MM.1S (cell line): ENCODE results near the gene BACE1.
"Not testable (repeated sequence)": the region's sequence is repeated elsewhere in the genome, so short reads cannot be mapped to it uniquely, and the experiment has no call there.

Experiments used
- DNase-seq: peaks from one replicate; pipeline ENCODE4 v3.0.0-alpha.2; 2015
- H2AFZ ChIP-seq: fragments of 300-600 bp; sonication (generic); 2 replicates; pipeline ENCODE4 v1.6.0; 2016; ENCODE audit warnings: antibody characterized with exemption, low read length
- H3F3A ChIP-seq: fragments of 300-600 bp; sonication (generic); 2 replicates; pipeline ENCODE4 v1.6.1; 2016; ENCODE audit warnings: mild to moderate bottlenecking, antibody characterized with exemption, low read length, moderate library complexity, mixed read lengths; ENCODE audit not compliant: insufficient read depth
- H3K27ac ChIP-seq: fragments of 300-600 bp; sonication (generic); 2 replicates; pipeline ENCODE4 v1.5.1; 2016; ENCODE audit warnings: mild to moderate bottlenecking, low read length
- H3K27me3 ChIP-seq: fragments of 300-600 bp; sonication (generic); replicated peaks from 2 replicates; pipeline ENCODE4 v1.6.0; 2016; ENCODE audit warnings: low read length; ENCODE audit not compliant: insufficient read depth
- H3K36me3 ChIP-seq: fragments of 300-600 bp; sonication (generic); replicated peaks from 2 replicates; pipeline ENCODE4 v1.6.1; 2016; ENCODE audit warnings: mild to moderate bottlenecking, low read length, mixed read lengths; ENCODE audit not compliant: insufficient read depth
- H3K4me1 ChIP-seq: fragments of 300-600 bp; sonication (generic); 2 replicates; pipeline ENCODE4 v1.6.1; 2016; ENCODE audit warnings: low read length, mixed read lengths
- H3K4me2 ChIP-seq: fragments of 300-600 bp; sonication (generic); 2 replicates; pipeline ENCODE4 v1.6.0; 2016; ENCODE audit warnings: low read depth, low read length
- H3K4me3 ChIP-seq: fragments of 300-600 bp; sonication (generic); 2 replicates; pipeline ENCODE4 v1.5.1; 2016; ENCODE audit warnings: low read length, mixed read lengths
- H3K79me2 ChIP-seq: fragments of 300-600 bp; sonication (generic); 2 replicates; pipeline ENCODE4 v1.6.1; 2016; ENCODE audit warnings: mixed run types, low read length, mixed read lengths
- H3K9ac ChIP-seq: fragments of 300-600 bp; sonication (generic); 2 replicates; pipeline ENCODE4 v1.6.1; 2016; ENCODE audit warnings: low read length, mixed read lengths
- H3K9me2 ChIP-seq: fragments of 300-600 bp; sonication (generic); replicated peaks from 2 replicates; pipeline ENCODE4 v1.6.1; 2016; ENCODE audit warnings: mild to moderate bottlenecking, low read length, mixed read lengths; ENCODE audit not compliant: insufficient read depth
- H3K9me3 ChIP-seq: fragments of 300-600 bp; sonication (generic); replicated peaks from 2 replicates; pipeline ENCODE4 v1.6.1; 2016; ENCODE audit warnings: mild to moderate bottlenecking, low read length, mixed read lengths; ENCODE audit not compliant: insufficient read depth
- H4K20me1 ChIP-seq: fragments of 300-600 bp; sonication (generic); 2 replicates; pipeline ENCODE4 v1.6.1; 2016; ENCODE audit warnings: mild to moderate bottlenecking, low read length, moderate library complexity, mixed read lengths; ENCODE audit not compliant: insufficient read depth
- EZH2 ChIP-seq: fragments of 300-600 bp; sonication (generic); optimal IDR thresholded peaks from 2 replicates; pipeline ENCODE3; 2017; ENCODE audit warnings: low read depth, mild to moderate bottlenecking, antibody characterized with exemption, low read length, mixed read lengths
- EZH2phosphoT487 ChIP-seq: fragments of 300-600 bp; sonication (generic); IDR thresholded peaks from 2 replicates; pipeline ENCODE4 v1.6.1; 2018; ENCODE audit warnings: antibody characterized with exemption, low read length
- TF ChIP-seq, protein P1 (sequence below): fragments of 300-600 bp; sonication (generic); IDR thresholded peaks from 2 replicates; pipeline ENCODE4 v1.5.1; 2016; ENCODE audit warnings: antibody characterized with exemption, low read length, mixed read lengths

Gene BACE1

DNA sequence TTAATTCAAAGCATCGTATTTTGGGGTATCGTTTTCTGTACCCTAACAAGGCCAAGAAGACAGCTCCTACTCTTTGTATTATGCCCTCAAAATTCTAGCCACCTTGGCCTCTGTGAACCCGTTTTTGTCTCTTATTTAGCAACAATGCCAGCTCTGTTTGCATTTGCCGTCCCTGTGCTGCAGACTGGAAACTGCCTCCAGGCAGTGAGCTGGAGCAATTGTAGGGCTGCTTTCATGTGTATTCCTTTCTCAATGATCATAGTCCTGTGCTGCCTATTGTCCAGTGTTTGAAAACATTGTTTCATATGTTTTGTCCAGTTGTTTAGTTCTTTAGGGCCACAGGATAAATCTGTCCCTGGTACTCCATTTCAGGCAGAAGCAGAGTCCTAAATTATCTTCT, 44.8 kb downstream of the BACE1 start:
- no peaks in the 10 kb centered on the region for H3K79me2 ChIP-seq
- H3K9ac ChIP-seq, result no peak overlapping the region
- no peaks in the 10 kb centered on the region for H3K9me2 ChIP-seq
- no peaks in the 10 kb centered on the region for H3K27me3 ChIP-seq
- no peaks in the 10 kb centered on the region for H3K36me3 ChIP-seq
- H3K4me1 ChIP-seq, result no peaks in the 10 kb centered on the region
- no peaks in the 10 kb centered on the region for H3K9me3 ChIP-seq
- no peaks in the 10 kb centered on the region for H4K20me1 ChIP-seq
- no peak overlapping the region for H2AFZ ChIP-seq
- TF ChIP-seq, protein P1, sequence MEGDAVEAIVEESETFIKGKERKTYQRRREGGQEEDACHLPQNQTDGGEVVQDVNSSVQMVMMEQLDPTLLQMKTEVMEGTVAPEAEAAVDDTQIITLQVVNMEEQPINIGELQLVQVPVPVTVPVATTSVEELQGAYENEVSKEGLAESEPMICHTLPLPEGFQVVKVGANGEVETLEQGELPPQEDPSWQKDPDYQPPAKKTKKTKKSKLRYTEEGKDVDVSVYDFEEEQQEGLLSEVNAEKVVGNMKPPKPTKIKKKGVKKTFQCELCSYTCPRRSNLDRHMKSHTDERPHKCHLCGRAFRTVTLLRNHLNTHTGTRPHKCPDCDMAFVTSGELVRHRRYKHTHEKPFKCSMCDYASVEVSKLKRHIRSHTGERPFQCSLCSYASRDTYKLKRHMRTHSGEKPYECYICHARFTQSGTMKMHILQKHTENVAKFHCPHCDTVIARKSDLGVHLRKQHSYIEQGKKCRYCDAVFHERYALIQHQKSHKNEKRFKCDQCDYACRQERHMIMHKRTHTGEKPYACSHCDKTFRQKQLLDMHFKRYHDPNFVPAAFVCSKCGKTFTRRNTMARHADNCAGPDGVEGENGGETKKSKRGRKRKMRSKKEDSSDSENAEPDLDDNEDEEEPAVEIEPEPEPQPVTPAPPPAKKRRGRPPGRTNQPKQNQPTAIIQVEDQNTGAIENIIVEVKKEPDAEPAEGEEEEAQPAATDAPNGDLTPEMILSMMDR, result no peak
- no peak for TF ChIP-seq EZH2phosphoT487
- TF ChIP-seq EZH2, result no peak
- no peak overlapping the region for H3K4me3 ChIP-seq
- H3F3A ChIP-seq, result no peaks in the 10 kb centered on the region
- H3K27ac ChIP-seq, result no peak overlapping the region
- no peak overlapping the region for H3K4me2 ChIP-seq
- DNase-seq, result no peak

DNA sequence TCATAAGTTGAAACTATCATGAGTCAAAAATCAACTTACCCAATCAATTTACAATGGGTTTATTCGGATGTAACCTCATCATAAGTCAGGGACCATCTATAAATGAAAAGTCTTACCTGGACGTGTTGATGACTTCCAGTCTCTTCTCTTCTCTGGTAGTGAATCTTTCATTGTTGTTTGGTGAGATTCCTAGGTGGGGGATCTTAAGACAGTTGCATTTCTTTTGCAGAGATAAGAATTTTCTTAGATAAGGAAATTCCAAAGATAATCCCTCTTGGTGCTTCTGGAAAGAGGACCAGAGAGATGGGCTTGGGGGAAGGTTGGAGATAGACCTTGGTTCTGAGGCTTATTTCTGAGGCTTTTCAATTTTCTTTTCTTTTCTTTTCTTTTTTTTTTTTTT, 46.2 kb downstream of the BACE1 start:
- Histone ChIP-seq H3K27ac (no peak overlapping the region), H3K4me1 (no peaks in the 10 kb centered on the region), H3K9me3 (no peaks in the 10 kb centered on the region), H3F3A (no peaks in the 10 kb centered on the region), H3K36me3 (no peaks in the 10 kb centered on the region), H3K4me3 (no peak overlapping the region), H3K27me3 (no peaks in the 10 kb centered on the region), H2AFZ (no peak overlapping the region), H3K9me2 (no peaks in the 10 kb centered on the region), H3K9ac (no peak overlapping the region), H3K79me2 (no peaks in the 10 kb centered on the region), H3K4me2 (no peak overlapping the region), H4K20me1 (no peaks in the 10 kb centered on the region)
- no peak for DNase-seq
- TF ChIP-seq EZH2 (no peak), EZH2phosphoT487 (no peak)
- TF ChIP-seq, protein P1, result no peak

DNA sequence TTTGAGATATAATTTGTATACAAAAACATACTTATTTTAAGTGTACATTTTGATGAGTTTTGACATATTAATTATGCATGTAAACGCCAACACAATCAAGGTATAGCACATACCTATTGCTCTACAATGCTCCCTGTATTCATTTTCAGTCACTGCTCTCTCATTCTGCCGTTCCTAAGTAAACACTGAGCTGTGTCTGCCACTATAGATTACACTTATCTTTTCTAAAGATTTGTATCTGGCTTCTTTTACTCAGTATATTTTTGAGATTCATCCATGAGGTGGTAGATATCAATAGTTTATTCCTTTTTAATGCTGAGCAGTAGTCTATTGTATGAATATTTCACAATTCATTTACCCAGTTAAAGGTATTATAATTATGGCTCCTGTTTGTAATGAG, 50.3 kb downstream of the BACE1 start:
- Histone ChIP-seq H3K4me1 (no peaks in the 10 kb centered on the region), H4K20me1 (no peaks in the 10 kb centered on the region), H3K9me3 (no peaks in the 10 kb centered on the region), H2AFZ (no peak overlapping the region), H3K9ac (no peak overlapping the region), H3F3A (no peaks in the 10 kb centered on the region), H3K4me2 (no peak overlapping the region), H3K4me3 (no peak overlapping the region), H3K36me3 (no peaks in the 10 kb centered on the region), H3K79me2 (no peaks in the 10 kb centered on the region), H3K27me3 (no peaks in the 10 kb centered on the region), H3K9me2 (no peaks in the 10 kb centered on the region), H3K27ac (no peak overlapping the region)
- TF ChIP-seq, protein P1, result no peak
- TF ChIP-seq EZH2phosphoT487 (no peak), EZH2 (no peak)
- no peak for DNase-seq

DNA sequence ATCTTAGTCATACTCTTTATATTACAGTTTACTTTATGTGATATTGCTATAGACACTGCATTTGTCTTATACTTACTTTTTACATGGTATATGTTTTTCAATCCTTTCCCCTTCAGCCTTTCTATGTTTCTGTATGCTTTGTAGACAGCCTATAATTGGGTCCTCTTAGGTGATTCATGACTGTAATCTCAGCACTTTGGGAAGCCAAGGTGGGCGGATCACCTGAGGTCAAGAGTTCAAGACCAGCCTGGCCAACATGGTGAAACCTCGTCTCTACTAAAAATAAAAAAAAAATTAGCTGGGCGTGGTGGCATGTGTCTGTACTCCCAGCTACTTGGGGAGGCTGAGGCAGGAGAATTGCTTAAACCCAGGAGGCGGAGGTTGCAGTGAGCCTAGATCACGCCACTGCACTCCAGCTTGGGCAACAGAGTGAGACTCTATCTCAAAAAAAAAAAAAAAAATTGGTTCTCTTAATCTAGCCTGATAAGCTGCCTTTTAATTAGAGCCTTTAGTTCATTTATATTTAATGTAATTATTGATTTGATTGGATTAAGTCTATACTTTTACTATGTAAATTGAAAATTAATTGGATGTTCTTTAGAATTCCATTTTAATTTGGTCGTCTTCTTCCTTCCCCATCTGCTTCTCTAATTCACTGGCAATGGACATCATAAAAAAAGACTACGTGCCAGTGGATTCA, 51.3 kb downstream of the BACE1 start:
- not testable (repeated sequence) for H3K9me2 ChIP-seq, H3K36me3 ChIP-seq, DNase-seq, H3K9ac ChIP-seq, H3K79me2 ChIP-seq, H2AFZ ChIP-seq, H4K20me1 ChIP-seq, H3F3A ChIP-seq, H3K27ac ChIP-seq, H3K9me3 ChIP-seq, H3K27me3 ChIP-seq, H3K4me1 ChIP-seq, H3K4me3 ChIP-seq, H3K4me2 ChIP-seq
